Suprapubic skin (tissue), 4 donors: ENCODE results near the gene TRAPPC2L. TPM values are rescaled to one million over a fixed set of nuclear protein-coding genes. Genes with fewer than 3 reads are reported as not detected.
A peak's percentile ranks its signal among the peaks of the same experiment; 100 is the strongest.

Experiments used
- DNase-seq, 2 donors: peaks; one replicate each; pipeline ENCODE4 v3.0.0-alpha.2; 2019; ENCODE audit warnings: low spot score in 2 of 2
- H3K27ac ChIP-seq: fragments of 200-600 bp; sonication (generic); one replicate; pipeline ENCODE4 v1.5.1; 2019
- H3K27me3 ChIP-seq: fragments of 200-600 bp; sonication (generic); one replicate; pipeline ENCODE4 v1.5.1; 2019
- H3K36me3 ChIP-seq: fragments of 200-600 bp; sonication (generic); one replicate; pipeline ENCODE4 v1.5.1; 2019
- H3K4me1 ChIP-seq: fragments of 200-600 bp; sonication (generic); one replicate; pipeline ENCODE4 v1.5.1; 2019
- H3K4me3 ChIP-seq: fragments of 200-600 bp; sonication (generic); one replicate; pipeline ENCODE4 v1.5.1; 2019; ENCODE audit warnings: mild to moderate bottlenecking
- H3K9me3 ChIP-seq: fragments of 200-600 bp; sonication (generic); one replicate; pipeline ENCODE4 v1.5.1; 2019
- CTCF ChIP-seq, 2 donors: fragments of 200-600 bp in 1 of 2; fragments of 450-650 bp in 1 of 2; sonication (generic) in 1 of 2; IDR thresholded peaks; one replicate each; pipeline ENCODE4 v1.5.1; 2016 to 2019; ENCODE audit warnings: antibody characterized with exemption in 2 of 2, mild to moderate bottlenecking in 1 of 2, moderate library complexity in 1 of 2
- EP300 ChIP-seq: sonication (generic); formaldehyde crosslinking; IDR thresholded peaks from one replicate; pipeline ENCODE4 v1.6.1; 2017; ENCODE audit warnings: antibody characterized with exemption
- POLR2A ChIP-seq, 2 donors: fragments of 450-650 bp; IDR thresholded peaks; one replicate each; pipeline ENCODE4 v1.6.1; 2017; ENCODE audit warnings: antibody characterized with exemption in 2 of 2, mild to moderate bottlenecking in 2 of 2, moderate library complexity in 2 of 2
- POLR2AphosphoS5 ChIP-seq, 3 donors: sonication (generic); formaldehyde crosslinking; IDR thresholded peaks; one replicate each; pipeline ENCODE4 v1.6.1; 2017; ENCODE audit warnings: antibody characterized with exemption in 3 of 3
- WGBS: methylation state at CpG from one replicate; pipeline ENCODE4 v1.1.5; 2018; 5-methylcytosine and 5-hydroxymethylcytosine counted together
- total RNA-seq, 4 donors: library from RNA; depleted of rRNA; stranded (reverse); fragments of >200 nt; gene quantifications; one replicate each; pipeline ENCODE4 v1.1.0, GENCODE V29; 2016

The TRAPPC2L gene
- total RNA-seq, 4 donors from 2014 or later, result 31.9 to 49.2 (median 36.3) TPM

DNA sequence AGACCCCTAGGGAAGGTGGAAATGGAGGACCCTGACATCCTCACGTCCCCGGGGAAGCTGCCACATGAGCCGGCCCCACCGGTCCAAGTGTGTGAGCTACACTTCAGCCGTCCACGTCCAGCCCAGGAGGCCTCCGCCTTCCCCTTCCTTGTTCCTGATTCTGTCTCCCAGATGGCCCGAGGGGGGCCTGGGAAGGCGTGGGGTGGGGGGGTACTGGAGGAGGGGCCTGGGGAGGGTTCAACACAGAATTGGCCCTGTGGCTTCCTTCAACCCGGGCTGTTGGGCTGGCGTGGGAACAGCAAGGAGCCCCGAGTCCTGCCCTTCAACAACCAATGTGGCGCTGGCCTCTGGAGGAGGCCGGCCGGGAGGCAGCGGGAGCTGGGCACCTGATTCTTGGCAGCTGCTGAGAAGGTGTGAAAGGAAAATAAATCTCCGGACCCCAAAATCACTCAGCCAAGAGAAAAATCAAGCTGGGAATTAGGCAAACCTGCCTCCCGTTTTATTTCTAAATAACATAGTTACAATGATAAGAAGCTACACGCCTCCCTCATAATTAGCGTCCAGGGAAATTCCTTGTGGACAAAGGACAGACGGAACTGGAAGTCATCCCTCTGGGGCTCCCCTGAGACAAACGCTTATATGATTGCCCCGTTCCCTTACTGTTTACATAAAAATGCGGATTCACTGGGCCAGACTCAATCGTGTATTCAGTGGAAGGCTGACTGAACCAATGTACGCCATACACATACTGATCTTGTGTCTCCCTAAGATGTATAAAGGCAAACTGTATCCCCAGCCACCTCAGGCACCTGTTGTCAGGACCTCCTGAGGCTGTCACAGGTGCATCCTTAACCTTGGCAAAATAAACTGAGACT is 43.4 kb upstream of the TRAPPC2L start:
- Histone ChIP-seq H3K9me3 (no peaks in the 10 kb centered on the region), H3K4me3 (no peak overlapping the region), H3K4me1 (peaks cover 50% of the 10 kb centered on the region), H3K27ac (peak overlapping the region; percentile 39), H3K27me3 (no peaks in the 10 kb centered on the region), H3K36me3 (peaks cover 10% of the 10 kb centered on the region)
- TF ChIP-seq POLR2A (IDR thresholded peaks at IDR 0.05), result no peak
- TF ChIP-seq CTCF (IDR thresholded peaks at IDR 0.05), result no peak
- no peak for TF ChIP-seq EP300
- no peak for TF ChIP-seq POLR2AphosphoS5 (IDR thresholded peaks at IDR 0.05)
- DNase-seq, result no peak
- 74% methylated on average over 17 of the region's 26 CpGs for WGBS

GRCh38 chr16:88814144-88814502 is 42.8 kb upstream of the TRAPPC2L start:
- Histone ChIP-seq H3K27ac (no peak overlapping the region), H3K4me3 (no peak overlapping the region), H3K9me3 (no peaks in the 10 kb centered on the region), H3K27me3 (no peaks in the 10 kb centered on the region), H3K36me3 (peaks cover 8% of the 10 kb centered on the region), H3K4me1 (peaks cover 50% of the 10 kb centered on the region)
- TF ChIP-seq EP300 (no peak), POLR2AphosphoS5 (IDR thresholded peaks at IDR 0.05) (no peak), CTCF (IDR thresholded peaks at IDR 0.05) (no peak), POLR2A (IDR thresholded peaks at IDR 0.05) (no peak)
- 92% methylated on average over 12 of the region's 13 CpGs for WGBS
- no peak for DNase-seq

- Histone ChIP-seq H3K36me3 (no peaks in the 10 kb centered on the region), H3K4me1 (peaks cover 40% of the 10 kb centered on the region), H3K27ac (no peak overlapping the region), H3K27me3 (no peaks in the 10 kb centered on the region), H3K4me3 (no peak overlapping the region), H3K9me3 (no peaks in the 10 kb centered on the region)
- 89% methylated on average over 9 of the region's 10 CpGs for WGBS
- TF ChIP-seq POLR2AphosphoS5 (IDR thresholded peaks at IDR 0.05) (no peak), CTCF (IDR thresholded peaks at IDR 0.05) (no peak), EP300 (no peak), POLR2A (IDR thresholded peaks at IDR 0.05) (no peak)
- DNase-seq, result no peak
Measured at GRCh38 chr16:88815227-88815626, 41.7 kb upstream of the TRAPPC2L start.

- Histone ChIP-seq H3K4me1 (peaks cover 32% of the 10 kb centered on the region), H3K9me3 (no peaks in the 10 kb centered on the region), H3K27me3 (no peaks in the 10 kb centered on the region), H3K4me3 (no peak overlapping the region), H3K27ac (no peak overlapping the region), H3K36me3 (peaks cover under 1% of the 10 kb centered on the region)
- DNase-seq, result no peak
- TF ChIP-seq CTCF (IDR thresholded peaks at IDR 0.05) (peak; percentile 58 to 81), POLR2AphosphoS5 (IDR thresholded peaks at IDR 0.05) (no peak)
- WGBS, result 41% methylated on average over 7 of the region's 19 CpGs
Measured at GRCh38 chr16:88815901-88816589, 40.9 kb upstream of the TRAPPC2L start.
